DND-41 (cell line): Measurements from ENCODE around the gene PSME3IP1.
"Not testable (repeated sequence)": the region's sequence is repeated elsewhere in the genome, so short reads cannot be mapped to it uniquely, and the experiment has no call there.

Experiments used
- EZH2 ChIP-seq: IDR thresholded peaks from 3 replicates; pipeline ENCODE4 v1.6.1; 2012; ENCODE audit warnings: borderline replicate concordance, low read depth, mild to moderate bottlenecking, moderate library complexity, low read length, inconsistent platforms; ENCODE audit not compliant: severe bottlenecking
- TF ChIP-seq, protein P1 (sequence below): IDR thresholded peaks from 2 replicates; pipeline ENCODE4 v1.5.1; 2012; ENCODE audit warnings: borderline replicate concordance, low read length, moderate library complexity, mild to moderate bottlenecking; ENCODE audit not compliant: poor library complexity, severe bottlenecking; ENCODE audit errors: extremely low read depth

DNA sequence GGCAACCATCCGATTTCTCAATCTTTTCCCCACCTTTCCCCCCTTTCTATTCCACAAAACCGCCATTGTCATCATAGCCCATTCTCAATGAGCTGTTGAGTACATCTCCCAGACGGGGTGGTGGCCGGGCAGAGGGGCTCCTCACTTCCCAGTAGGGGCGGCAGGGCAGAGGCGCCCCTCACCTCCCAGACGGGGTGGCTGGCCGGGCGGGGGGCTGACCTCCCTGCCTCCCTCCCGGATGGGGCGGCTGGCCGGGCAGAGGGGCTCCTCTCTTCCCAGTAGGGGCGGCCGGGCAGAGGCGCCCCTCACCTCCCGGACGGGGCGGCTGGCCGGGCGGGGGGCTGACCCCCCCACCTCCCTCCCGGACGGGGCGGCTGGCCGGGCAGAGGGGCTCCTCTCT lies 14.5 kb upstream of the PSME3IP1 start:
- not testable (repeated sequence) for TF ChIP-seq EZH2
- TF ChIP-seq, protein P1, sequence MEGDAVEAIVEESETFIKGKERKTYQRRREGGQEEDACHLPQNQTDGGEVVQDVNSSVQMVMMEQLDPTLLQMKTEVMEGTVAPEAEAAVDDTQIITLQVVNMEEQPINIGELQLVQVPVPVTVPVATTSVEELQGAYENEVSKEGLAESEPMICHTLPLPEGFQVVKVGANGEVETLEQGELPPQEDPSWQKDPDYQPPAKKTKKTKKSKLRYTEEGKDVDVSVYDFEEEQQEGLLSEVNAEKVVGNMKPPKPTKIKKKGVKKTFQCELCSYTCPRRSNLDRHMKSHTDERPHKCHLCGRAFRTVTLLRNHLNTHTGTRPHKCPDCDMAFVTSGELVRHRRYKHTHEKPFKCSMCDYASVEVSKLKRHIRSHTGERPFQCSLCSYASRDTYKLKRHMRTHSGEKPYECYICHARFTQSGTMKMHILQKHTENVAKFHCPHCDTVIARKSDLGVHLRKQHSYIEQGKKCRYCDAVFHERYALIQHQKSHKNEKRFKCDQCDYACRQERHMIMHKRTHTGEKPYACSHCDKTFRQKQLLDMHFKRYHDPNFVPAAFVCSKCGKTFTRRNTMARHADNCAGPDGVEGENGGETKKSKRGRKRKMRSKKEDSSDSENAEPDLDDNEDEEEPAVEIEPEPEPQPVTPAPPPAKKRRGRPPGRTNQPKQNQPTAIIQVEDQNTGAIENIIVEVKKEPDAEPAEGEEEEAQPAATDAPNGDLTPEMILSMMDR = not testable (repeated sequence)
